ENCODE data around the gene PAX6. TPM values are rescaled to one million over a fixed set of nuclear protein-coding genes. Genes with fewer than 3 reads are reported as not detected.
A peak's percentile ranks its signal among the peaks of the same experiment; 100 is the strongest.

PAX6 gene
- 1 to 10 TPM in 1 of 4 donors, under 1 TPM in 3; 0.08 to 1.1 (median 0.55) TPM for total RNA-seq

GRCh38 chr11:31810779-31811647 is at the start of gene PAX6:
Gene PAX6 (minus strand): TSS chr11:31811322. CDS start chr11:31806411, 4,911 bp downstream.
- Histone ChIP-seq H3K4me3 (peak within 1 kb of the TSS; percentile 8 to 52), H3K36me3 (no peaks in the 10 kb centered on the region), H3K9me3 (no peaks in the 10 kb centered on the region), H3K27me3 (peaks cover 100% of the 10 kb centered on the region), H3K4me1 (peaks cover 0 to 76% (median 61%) of the 10 kb centered on the region in 3 donors), H3K27ac (no peak within 1 kb of the TSS)
- ATAC-seq = no peak
- TF ChIP-seq POLR2A (IDR thresholded peaks at IDR 0.05) = no peak
- no peak for TF ChIP-seq POLR2AphosphoS5 (IDR thresholded peaks at IDR 0.05)
- WGBS, 2 donors (ENCODE audit: low coverage in 1 of 2) = 5 to 6% methylated on average over 30 to 36 of the region's 49 CpGs

GRCh38 chr11:31860391-31860790 is 49.3 kb upstream of the PAX6 start:
- Histone ChIP-seq H3K4me1 (no peaks in the 10 kb centered on the region), H3K36me3 (no peaks in the 10 kb centered on the region), H3K27ac (no peak overlapping the region), H3K4me3 (no peak overlapping the region), H3K27me3 (peaks cover 10% of the 10 kb centered on the region), H3K9me3 (peaks cover 0 to 5% (median 0%) of the 10 kb centered on the region in 3 donors)
- TF ChIP-seq POLR2A (IDR thresholded peaks at IDR 0.05) (no peak), POLR2AphosphoS5 (IDR thresholded peaks at IDR 0.05) (no peak), EP300 (IDR thresholded peaks at IDR 0.05) (no peak), CTCF (IDR thresholded peaks at IDR 0.05) (no peak)
- ATAC-seq = no peak

GRCh38 chr11:31856248-31856647 is 45.1 kb upstream of the PAX6 start:
- H3K36me3 ChIP-seq = no peaks in the 10 kb centered on the region
- TF ChIP-seq CTCF (IDR thresholded peaks at IDR 0.05) (no peak), POLR2AphosphoS5 (IDR thresholded peaks at IDR 0.05) (no peak), POLR2A (IDR thresholded peaks at IDR 0.05) (no peak), EP300 (IDR thresholded peaks at IDR 0.05) (no peak)
- ATAC-seq = no peak

GRCh38 chr11:31855466-31855865 is 44.3 kb upstream of the PAX6 start:
- Histone ChIP-seq H3K36me3 (no peaks in the 10 kb centered on the region), H3K27me3 (peaks cover 14% of the 10 kb centered on the region), H3K4me3 (no peak overlapping the region), H3K4me1 (no peaks in the 10 kb centered on the region), H3K9me3 (peaks cover 0 to 15% (median 0%) of the 10 kb centered on the region in 3 donors), H3K27ac (no peak overlapping the region)
- no peak for ATAC-seq
- 88 to 100% methylated on average over 1 of the region's 1 CpG for WGBS, 2 donors (ENCODE audit: low coverage in 1 of 2)
- TF ChIP-seq EP300 (IDR thresholded peaks at IDR 0.05) (no peak), POLR2AphosphoS5 (IDR thresholded peaks at IDR 0.05) (no peak), CTCF (IDR thresholded peaks at IDR 0.05) (no peak), POLR2A (IDR thresholded peaks at IDR 0.05) (no peak)

More at GRCh38 chr11:31856248-31856647, 45.1 kb upstream of the PAX6 start:
- Histone ChIP-seq H3K27me3 (peaks cover 14% of the 10 kb centered on the region), H3K27ac (no peak overlapping the region), H3K4me1 (no peaks in the 10 kb centered on the region), H3K9me3 (peaks cover 0 to 15% (median 0%) of the 10 kb centered on the region in 3 donors), H3K4me3 (no peak overlapping the region)

- H3K36me3 ChIP-seq = no peaks in the 10 kb centered on the region
- H3K27ac ChIP-seq = no peak overlapping the region
- ATAC-seq = no peak
- peaks cover 7% of the 10 kb centered on the region for H3K27me3 ChIP-seq
- WGBS, 2 donors (ENCODE audit: low coverage in 1 of 2) = 88 to 93% methylated on average over 4 of the region's 4 CpGs
- no peaks in the 10 kb centered on the region for H3K4me1 ChIP-seq
- H3K4me3 ChIP-seq = no peak overlapping the region
- peaks cover 0 to 10% (median 0%) of the 10 kb centered on the region in 3 donors for H3K9me3 ChIP-seq
- TF ChIP-seq CTCF (IDR thresholded peaks at IDR 0.05) = no peak
- TF ChIP-seq POLR2A (IDR thresholded peaks at IDR 0.05) = no peak
- TF ChIP-seq EP300 (IDR thresholded peaks at IDR 0.05) = no peak
- no peak for TF ChIP-seq POLR2AphosphoS5 (IDR thresholded peaks at IDR 0.05)
Measured at GRCh38 chr11:31850365-31850764, 39.2 kb upstream of the PAX6 start.
